IgD-negative memory B cell (primary cell): ENCODE results near the gene OTUD5. TPM values are rescaled to one million over a fixed set of nuclear protein-coding genes. Genes with fewer than 3 reads are reported as not detected.

Source experiments
- H3K27ac Mint-ChIP-seq, 3 donors: one replicate each; pipeline ENCODE4 v1.8.0; 2020 to 2022; ENCODE audit warnings: mild to moderate bottlenecking in 3 of 3, mixed read lengths in 3 of 3, moderate library complexity in 1 of 3
- H3K27me3 Mint-ChIP-seq: one replicate; pipeline ENCODE4 v1.8.0; 2021; ENCODE audit warnings: mixed read lengths
- H3K36me3 Mint-ChIP-seq: one replicate; pipeline ENCODE4 v1.8.0; 2020; ENCODE audit warnings: mild to moderate bottlenecking, mixed read lengths
- H3K4me1 Mint-ChIP-seq, 3 donors: one replicate each; pipeline ENCODE4 v1.8.0; 2020 to 2022; ENCODE audit warnings: mixed read lengths in 3 of 3, mild to moderate bottlenecking in 1 of 3
- H3K4me3 Mint-ChIP-seq, 4 donors: one replicate each; pipeline ENCODE4 v1.8.0; 2020 to 2022; ENCODE audit warnings: mild to moderate bottlenecking in 4 of 4, mixed read lengths in 4 of 4, moderate library complexity in 3 of 4
- H3K9me3 Mint-ChIP-seq, 3 donors: one replicate each; pipeline ENCODE4 v1.8.0; 2020 to 2021; ENCODE audit warnings: mixed read lengths in 3 of 3, mild to moderate bottlenecking in 1 of 3
- polyA plus RNA-seq: library from polyadenylated mRNA; unstranded; fragments of 300-500 nt; fragmentation: Illumina TruSeq; gene quantifications from one replicate; pipeline ENCODE4 v1.2.3, GENCODE V29; 2021

Gene OTUD5, protein sequence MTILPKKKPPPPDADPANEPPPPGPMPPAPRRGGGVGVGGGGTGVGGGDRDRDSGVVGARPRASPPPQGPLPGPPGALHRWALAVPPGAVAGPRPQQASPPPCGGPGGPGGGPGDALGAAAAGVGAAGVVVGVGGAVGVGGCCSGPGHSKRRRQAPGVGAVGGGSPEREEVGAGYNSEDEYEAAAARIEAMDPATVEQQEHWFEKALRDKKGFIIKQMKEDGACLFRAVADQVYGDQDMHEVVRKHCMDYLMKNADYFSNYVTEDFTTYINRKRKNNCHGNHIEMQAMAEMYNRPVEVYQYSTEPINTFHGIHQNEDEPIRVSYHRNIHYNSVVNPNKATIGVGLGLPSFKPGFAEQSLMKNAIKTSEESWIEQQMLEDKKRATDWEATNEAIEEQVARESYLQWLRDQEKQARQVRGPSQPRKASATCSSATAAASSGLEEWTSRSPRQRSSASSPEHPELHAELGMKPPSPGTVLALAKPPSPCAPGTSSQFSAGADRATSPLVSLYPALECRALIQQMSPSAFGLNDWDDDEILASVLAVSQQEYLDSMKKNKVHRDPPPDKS
- 30.2 TPM for polyA plus RNA-seq

DNA sequence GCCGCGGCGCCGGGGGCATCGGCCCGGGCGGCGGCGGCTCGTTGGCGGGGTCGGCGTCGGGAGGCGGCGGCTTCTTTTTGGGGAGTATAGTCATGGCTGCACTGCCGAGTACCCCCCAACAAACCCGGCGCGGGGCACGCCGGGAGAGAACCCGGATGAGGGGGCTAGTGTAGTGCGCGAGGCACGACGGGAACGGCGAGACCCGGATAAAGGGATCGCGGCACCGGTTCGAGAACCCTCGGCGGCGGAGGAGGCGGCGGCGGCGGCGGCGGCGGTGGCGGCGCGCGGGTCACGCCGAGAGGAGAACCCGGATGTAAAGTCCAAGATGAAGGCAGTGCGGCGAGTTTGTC, at the start of gene OTUD5:
Gene OTUD5, minus strand, starts transcription at position 131 of the 350 bp plus-strand sequence. Its CDS starts 37 bp downstream, at position 94.
- Mint-ChIP-seq H3K27me3 (peaks cover 6% of the 10 kb centered on the region), H3K4me1 (peaks cover 18 to 48% (median 30%) of the 10 kb centered on the region in 3 donors), H3K27ac (peak within 1 kb of the TSS; percentile 98 to 100 (median 99)), H3K9me3 (no peaks in the 10 kb centered on the region), H3K4me3 (peak within 1 kb of the TSS; percentile 97 to 100 (median 98)), H3K36me3 (no peaks in the 10 kb centered on the region)

DNA sequence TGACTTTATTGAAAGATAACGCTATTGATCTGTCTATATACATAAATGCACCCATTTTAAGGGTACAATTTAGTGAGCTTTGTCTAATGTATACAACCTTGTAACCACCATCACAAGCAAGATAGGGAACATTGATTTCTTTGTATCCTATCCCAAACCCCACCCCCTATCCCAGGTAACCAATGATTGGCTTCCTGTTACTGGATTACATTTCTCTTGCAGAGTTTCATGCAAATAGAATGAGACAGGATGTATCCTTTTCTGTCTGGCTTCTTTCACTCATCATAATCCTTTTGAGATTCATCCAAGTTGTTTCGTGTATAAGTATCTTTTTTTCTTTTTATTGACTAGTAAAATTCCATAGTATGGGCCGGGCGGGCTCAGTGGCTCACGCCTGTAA, 46.3 kb upstream of the OTUD5 start:
- Mint-ChIP-seq H3K4me3 (peak overlapping the region in 2 of 4 donors; percentile 1 to 48), H3K27ac (peak overlapping the region in 2 of 3 donors; percentile 23 to 59), H3K9me3 (no peaks in the 10 kb centered on the region), H3K4me1 (peaks cover 3 to 16% (median 4%) of the 10 kb centered on the region in 3 donors), H3K27me3 (no peaks in the 10 kb centered on the region), H3K36me3 (no peaks in the 10 kb centered on the region)

DNA sequence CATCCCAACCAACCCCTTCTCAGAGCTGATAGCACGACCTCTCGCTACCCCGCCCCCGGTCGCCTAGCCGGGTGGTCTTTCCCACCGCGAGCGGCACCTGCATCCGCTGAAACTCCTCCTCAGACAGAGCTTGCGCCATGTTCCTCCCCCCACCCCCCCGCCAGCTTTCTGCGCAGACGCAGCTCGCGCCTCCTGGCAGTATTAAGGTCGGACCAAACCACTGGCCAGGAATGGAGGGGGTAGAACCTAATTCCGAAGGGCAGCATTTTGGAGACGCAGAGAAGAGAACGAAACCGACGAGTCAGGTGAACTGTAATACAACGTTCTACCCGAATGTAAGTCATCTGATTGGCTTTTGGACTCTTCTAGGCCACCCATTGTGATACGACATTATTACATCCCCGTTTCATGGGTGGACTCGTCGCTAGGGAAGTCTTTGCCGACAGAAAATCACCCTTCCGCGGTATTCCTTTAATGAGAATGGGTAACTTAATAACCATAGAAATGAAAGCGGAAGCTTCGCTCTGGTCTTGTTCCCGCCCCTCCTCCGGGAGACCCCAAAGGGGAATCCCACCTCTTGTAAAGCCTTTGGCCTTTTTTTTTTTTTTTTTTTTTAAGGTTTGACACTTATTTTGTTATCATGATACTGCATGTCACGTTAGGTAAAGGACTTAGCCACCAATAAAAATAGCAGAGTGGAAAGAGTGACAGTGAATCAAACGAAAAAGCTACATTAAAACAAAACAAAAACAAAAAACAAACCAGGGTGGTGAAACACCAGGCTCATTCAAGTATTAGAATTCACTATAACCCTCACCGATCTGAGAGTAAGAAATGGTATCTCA, 44.9 kb upstream of the OTUD5 start, which contains the start of gene GRIPAP1:
Gene GRIPAP1, minus strand, starts transcription at position 174 of the 845 bp plus-strand sequence. Its CDS starts 35 bp downstream, at position 139.
- Mint-ChIP-seq H3K9me3 (no peaks in the 10 kb centered on the region), H3K27me3 (no peaks in the 10 kb centered on the region), H3K27ac (peak within 1 kb of the TSS; percentile 95 to 99 (median 95)), H3K36me3 (no peaks in the 10 kb centered on the region), H3K4me3 (peak within 1 kb of the TSS; percentile 95 to 98 (median 96)), H3K4me1 (peaks cover 5 to 19% (median 8%) of the 10 kb centered on the region in 3 donors)

DNA sequence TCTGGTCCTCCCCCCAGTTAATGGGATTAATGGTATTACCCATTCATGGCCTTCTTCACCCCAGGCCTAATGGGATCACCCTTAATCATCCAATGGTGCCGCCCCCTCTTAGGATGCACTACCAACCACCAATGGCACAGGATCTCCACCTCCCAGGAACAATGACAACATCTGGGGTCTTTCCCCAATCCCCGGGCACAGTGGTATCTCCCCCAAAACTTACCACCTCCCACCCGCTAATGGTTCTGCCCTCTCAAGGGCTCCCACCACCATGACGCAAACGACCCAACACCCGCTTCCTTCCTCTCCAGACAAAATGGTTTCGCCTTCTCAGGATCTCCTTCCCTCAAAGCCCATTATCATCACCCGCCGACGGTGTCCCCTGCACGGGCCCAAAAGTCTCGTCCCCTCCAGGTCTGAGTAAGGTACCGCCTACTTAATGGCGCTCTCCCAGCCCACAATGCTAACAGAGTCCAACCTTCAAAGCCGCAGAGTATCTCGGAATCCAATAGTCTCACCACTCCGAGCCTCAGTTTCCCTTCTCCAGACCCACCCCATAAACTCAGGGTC, 44.2 kb upstream of the OTUD5 start:
- Mint-ChIP-seq H3K9me3 (no peaks in the 10 kb centered on the region), H3K4me3 (peak overlapping the region; percentile 95 to 98 (median 96)), H3K4me1 (peaks cover 5 to 21% (median 8%) of the 10 kb centered on the region in 3 donors), H3K36me3 (no peaks in the 10 kb centered on the region), H3K27me3 (peaks cover 1% of the 10 kb centered on the region), H3K27ac (peak overlapping the region; percentile 95 to 99 (median 95))

- no peaks in the 10 kb centered on the region for H3K9me3 Mint-ChIP-seq
- H3K27ac Mint-ChIP-seq, result peak overlapping the region in 2 of 3 donors; percentile 39 to 99
- peaks cover 5 to 23% (median 8%) of the 10 kb centered on the region in 3 donors for H3K4me1 Mint-ChIP-seq
- H3K27me3 Mint-ChIP-seq, result peaks cover 1% of the 10 kb centered on the region
- peak overlapping the region in 1 of 4 donors; percentile 98 for H3K4me3 Mint-ChIP-seq
- no peaks in the 10 kb centered on the region for H3K36me3 Mint-ChIP-seq
Measured at GRCh38 chrX:49000636-49001035, 43.2 kb upstream of the OTUD5 start.

DNA sequence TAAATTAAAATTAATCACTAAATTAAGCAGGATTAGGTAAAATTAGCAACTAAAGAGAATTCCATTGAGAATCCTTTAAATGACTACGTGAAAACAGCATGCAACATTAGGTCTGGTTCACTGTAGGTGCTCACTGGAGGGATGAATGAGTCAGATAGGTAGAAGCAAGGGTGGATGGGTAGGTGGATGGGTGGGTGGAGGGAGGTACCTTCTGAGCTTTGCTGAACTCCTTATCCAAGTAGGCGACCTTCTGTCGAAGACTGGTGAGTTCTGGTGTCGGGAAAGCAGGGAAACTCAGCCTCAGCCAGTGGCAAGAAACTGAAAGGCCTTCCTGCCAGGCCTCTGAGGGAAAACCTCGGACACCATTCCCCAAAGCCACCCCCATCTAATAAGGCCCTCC, 41.6 kb upstream of the OTUD5 start:
- Mint-ChIP-seq H3K9me3 (no peaks in the 10 kb centered on the region), H3K27ac (peak overlapping the region in 1 of 3 donors; percentile 91), H3K27me3 (peaks cover 1% of the 10 kb centered on the region), H3K36me3 (no peaks in the 10 kb centered on the region), H3K4me1 (peaks cover 5 to 23% (median 8%) of the 10 kb centered on the region in 3 donors), H3K4me3 (no peak overlapping the region)

DNA sequence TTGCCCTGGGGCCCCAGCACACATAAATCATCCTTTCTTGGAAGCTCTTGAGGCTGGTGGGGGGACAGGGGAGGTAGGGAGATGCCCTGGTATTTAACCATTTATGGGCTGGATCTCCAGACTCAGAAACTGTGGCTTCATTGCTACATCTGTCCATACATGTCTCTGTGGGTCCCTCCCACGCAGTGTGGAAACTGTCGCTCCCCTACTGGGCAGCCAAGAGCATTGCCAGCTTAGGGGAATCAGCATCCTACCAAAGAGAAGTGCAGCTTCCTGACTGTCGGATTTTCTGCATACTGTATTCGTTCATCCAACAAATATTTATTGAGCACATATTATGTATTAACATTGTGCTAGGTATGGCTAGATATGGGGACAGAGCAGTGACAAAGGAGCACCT, 41.0 kb upstream of the OTUD5 start:
- Mint-ChIP-seq H3K4me3 (peak overlapping the region in 1 of 4 donors; percentile 17), H3K9me3 (no peaks in the 10 kb centered on the region), H3K4me1 (peaks cover 5 to 23% (median 6%) of the 10 kb centered on the region in 3 donors), H3K36me3 (no peaks in the 10 kb centered on the region), H3K27me3 (peaks cover 4% of the 10 kb centered on the region), H3K27ac (no peak overlapping the region)

GRCh38 chrX:48997865-48998264, 40.5 kb upstream of the OTUD5 start:
- H3K27ac Mint-ChIP-seq, result peak overlapping the region in 1 of 3 donors; percentile 53
- no peaks in the 10 kb centered on the region for H3K9me3 Mint-ChIP-seq
- no peaks in the 10 kb centered on the region for H3K36me3 Mint-ChIP-seq
- H3K4me3 Mint-ChIP-seq, result no peak overlapping the region
- H3K4me1 Mint-ChIP-seq, result peaks cover 5 to 23% (median 6%) of the 10 kb centered on the region in 3 donors
- H3K27me3 Mint-ChIP-seq, result peaks cover 4% of the 10 kb centered on the region

DNA sequence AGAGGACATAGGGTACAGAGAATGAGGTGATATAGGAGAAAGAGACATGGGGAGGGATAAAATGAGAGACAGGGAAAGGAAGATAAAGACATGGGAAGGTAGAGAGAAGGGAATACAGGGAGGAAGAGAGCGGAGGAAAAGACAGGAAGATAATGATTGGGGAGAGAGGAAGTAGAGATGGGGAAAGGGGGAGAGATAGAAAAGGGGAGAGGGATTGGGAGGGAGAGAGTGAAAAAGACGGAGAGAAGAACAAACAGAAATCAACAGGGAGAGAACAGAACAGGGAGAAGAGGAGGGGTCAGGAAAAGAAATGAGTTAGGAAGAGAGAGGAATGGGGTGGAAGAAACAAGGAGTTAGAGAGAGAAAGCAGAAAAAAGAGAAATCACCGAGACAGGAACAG, 40.0 kb upstream of the OTUD5 start:
- Mint-ChIP-seq H3K27me3 (peaks cover 4% of the 10 kb centered on the region), H3K4me1 (peaks cover 5 to 20% (median 6%) of the 10 kb centered on the region in 3 donors), H3K9me3 (no peaks in the 10 kb centered on the region), H3K27ac (no peak overlapping the region), H3K36me3 (no peaks in the 10 kb centered on the region), H3K4me3 (no peak overlapping the region)

DNA sequence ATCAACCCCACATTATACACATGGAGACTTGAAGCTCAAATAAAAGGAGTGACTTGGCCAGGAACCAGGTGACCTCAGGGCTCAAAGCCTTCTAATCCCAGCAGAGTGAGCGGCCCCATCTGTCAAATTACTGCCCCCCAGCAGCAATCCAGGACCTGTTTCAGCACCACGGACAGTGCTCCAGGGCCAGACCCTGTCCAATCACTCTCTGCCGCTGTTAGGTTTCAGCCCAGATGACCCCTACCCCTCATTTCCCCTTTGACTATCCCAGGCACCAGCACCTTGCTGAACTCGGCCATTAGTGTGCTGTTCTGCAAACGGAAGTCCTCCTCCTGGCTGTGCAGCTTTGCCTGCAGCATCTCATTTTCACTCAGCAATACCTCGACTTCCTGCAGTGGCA, 39.6 kb upstream of the OTUD5 start:
- no peak overlapping the region for H3K27ac Mint-ChIP-seq
- no peaks in the 10 kb centered on the region for H3K9me3 Mint-ChIP-seq
- H3K27me3 Mint-ChIP-seq, result peaks cover 4% of the 10 kb centered on the region
- peak overlapping the region in 1 of 4 donors; percentile 10 for H3K4me3 Mint-ChIP-seq
- peaks cover 5 to 15% (median 6%) of the 10 kb centered on the region in 3 donors for H3K4me1 Mint-ChIP-seq
- no peaks in the 10 kb centered on the region for H3K36me3 Mint-ChIP-seq

- no peak overlapping the region for H3K4me3 Mint-ChIP-seq
- peaks cover 0 to 4% (median 0%) of the 10 kb centered on the region in 3 donors for H3K4me1 Mint-ChIP-seq
- no peak overlapping the region for H3K27ac Mint-ChIP-seq
- H3K9me3 Mint-ChIP-seq, result no peaks in the 10 kb centered on the region
- no peaks in the 10 kb centered on the region for H3K36me3 Mint-ChIP-seq
- peaks cover 4% of the 10 kb centered on the region for H3K27me3 Mint-ChIP-seq
Measured at GRCh38 chrX:48992341-48992740, 34.9 kb upstream of the OTUD5 start.

GRCh38 chrX:48989483-48989882, 32.1 kb upstream of the OTUD5 start:
- H3K27me3 Mint-ChIP-seq, result peaks cover 3% of the 10 kb centered on the region
- no peak overlapping the region for H3K27ac Mint-ChIP-seq
- H3K9me3 Mint-ChIP-seq, result no peaks in the 10 kb centered on the region
- no peak overlapping the region for H3K4me3 Mint-ChIP-seq
- no peaks in the 10 kb centered on the region for H3K4me1 Mint-ChIP-seq
- H3K36me3 Mint-ChIP-seq, result no peaks in the 10 kb centered on the region

- no peaks in the 10 kb centered on the region for H3K27me3 Mint-ChIP-seq
- peaks cover 4% of the 10 kb centered on the region for H3K36me3 Mint-ChIP-seq
- H3K4me3 Mint-ChIP-seq, result no peak overlapping the region
- no peaks in the 10 kb centered on the region for H3K9me3 Mint-ChIP-seq
- H3K27ac Mint-ChIP-seq, result no peak overlapping the region
- no peaks in the 10 kb centered on the region for H3K4me1 Mint-ChIP-seq
Measured at GRCh38 chrX:48983896-48984295, 26.5 kb upstream of the OTUD5 start.

GRCh38 chrX:48983081-48983480, 25.7 kb upstream of the OTUD5 start:
- Mint-ChIP-seq H3K27ac (no peak overlapping the region), H3K9me3 (no peaks in the 10 kb centered on the region), H3K27me3 (no peaks in the 10 kb centered on the region), H3K4me3 (peak overlapping the region in 1 of 4 donors; percentile 32), H3K36me3 (peaks cover 4% of the 10 kb centered on the region), H3K4me1 (no peaks in the 10 kb centered on the region)
